Measurements from ENCODE around the gene IL1RN.

The IL1RN gene

GRCh38 chr2:113132414-113133021, 5.1 kb downstream of the IL1RN start:
- WGBS, result 94% methylated on average over 14 of the region's 17 CpGs
- Histone ChIP-seq H3K27me3 (ENCODE audit: insufficient read depth, low read length) (no peaks in the 10 kb centered on the region), H3K4me1 (ENCODE audit: insufficient read depth, low read length) (no peaks in the 10 kb centered on the region), H3K27ac (ENCODE audit: low read depth, low read length) (no peak overlapping the region), H3K9me3 (ENCODE audit: insufficient read depth, low read depth, low read length) (no peaks in the 10 kb centered on the region), H3K9ac (ENCODE audit: low read depth, low read length) (no peak overlapping the region), H3K4me3 (ENCODE audit: low read length) (no peak overlapping the region), H3K36me3 (ENCODE audit: insufficient read depth, low read length) (no peaks in the 10 kb centered on the region)

- Histone ChIP-seq H3K4me1 (ENCODE audit: insufficient read depth, low read length) (no peaks in the 10 kb centered on the region), H3K9me3 (ENCODE audit: insufficient read depth, low read depth, low read length) (no peaks in the 10 kb centered on the region), H3K27ac (ENCODE audit: low read depth, low read length) (no peak overlapping the region), H3K4me3 (ENCODE audit: low read length) (no peak overlapping the region), H3K27me3 (ENCODE audit: insufficient read depth, low read length) (no peaks in the 10 kb centered on the region), H3K36me3 (ENCODE audit: insufficient read depth, low read length) (no peaks in the 10 kb centered on the region), H3K9ac (ENCODE audit: low read depth, low read length) (no peak overlapping the region)
- WGBS, result 81% methylated on average over 7 of the region's 7 CpGs
Observed at GRCh38 chr2:113133704-113134598, 6.6 kb downstream of the IL1RN start.

- H3K27me3 ChIP-seq (ENCODE audit: insufficient read depth, low read length), result no peaks in the 10 kb centered on the region
- no peak overlapping the region for H3K27ac ChIP-seq (ENCODE audit: low read depth, low read length)
- no peak overlapping the region for H3K4me3 ChIP-seq (ENCODE audit: low read length)
- H3K4me1 ChIP-seq (ENCODE audit: insufficient read depth, low read length), result no peaks in the 10 kb centered on the region
- H3K9ac ChIP-seq (ENCODE audit: low read depth, low read length), result no peak overlapping the region
- H3K36me3 ChIP-seq (ENCODE audit: insufficient read depth, low read length), result no peaks in the 10 kb centered on the region
- no peaks in the 10 kb centered on the region for H3K9me3 ChIP-seq (ENCODE audit: insufficient read depth, low read depth, low read length)
Observed at GRCh38 chr2:113134717-113135116, 7.3 kb downstream of the IL1RN start.

- H3K36me3 ChIP-seq (ENCODE audit: insufficient read depth, low read length), result no peaks in the 10 kb centered on the region
- H3K9me3 ChIP-seq (ENCODE audit: insufficient read depth, low read depth, low read length), result no peaks in the 10 kb centered on the region
- H3K4me1 ChIP-seq (ENCODE audit: insufficient read depth, low read length), result no peaks in the 10 kb centered on the region
- no peak overlapping the region for H3K9ac ChIP-seq (ENCODE audit: low read depth, low read length)
- H3K27me3 ChIP-seq (ENCODE audit: insufficient read depth, low read length), result no peaks in the 10 kb centered on the region
- 83% methylated on average over 1 of the region's 1 CpG for WGBS
- no peak overlapping the region for H3K4me3 ChIP-seq (ENCODE audit: low read length)
- H3K27ac ChIP-seq (ENCODE audit: low read depth, low read length), result no peak overlapping the region
Observed at GRCh38 chr2:113135317-113135716, 7.9 kb downstream of the IL1RN start.

GRCh38 chr2:113136828-113137775, 9.7 kb downstream of the IL1RN start:
- no peaks in the 10 kb centered on the region for H3K4me1 ChIP-seq (ENCODE audit: insufficient read depth, low read length)
- H3K9ac ChIP-seq (ENCODE audit: low read depth, low read length), result no peak overlapping the region
- 47% methylated on average over 8 of the region's 8 CpGs for WGBS

GRCh38 chr2:113137827-113138226, 10.4 kb downstream of the IL1RN start:
- H3K27me3 ChIP-seq (ENCODE audit: insufficient read depth, low read length), result no peaks in the 10 kb centered on the region
- H3K9ac ChIP-seq (ENCODE audit: low read depth, low read length), result no peak overlapping the region
- no peaks in the 10 kb centered on the region for H3K4me1 ChIP-seq (ENCODE audit: insufficient read depth, low read length)
- no peak overlapping the region for H3K4me3 ChIP-seq (ENCODE audit: low read length)
- H3K9me3 ChIP-seq (ENCODE audit: insufficient read depth, low read depth, low read length), result no peaks in the 10 kb centered on the region
- 100% methylated on average over 1 of the region's 1 CpG for WGBS
- no peak overlapping the region for H3K27ac ChIP-seq (ENCODE audit: low read depth, low read length)
- no peaks in the 10 kb centered on the region for H3K36me3 ChIP-seq (ENCODE audit: insufficient read depth, low read length)

More at GRCh38 chr2:113136828-113137775, 9.7 kb downstream of the IL1RN start:
- Histone ChIP-seq H3K36me3 (ENCODE audit: insufficient read depth, low read length) (no peaks in the 10 kb centered on the region), H3K4me3 (ENCODE audit: low read length) (no peak overlapping the region), H3K27me3 (ENCODE audit: insufficient read depth, low read length) (no peaks in the 10 kb centered on the region), H3K27ac (ENCODE audit: low read depth, low read length) (no peak overlapping the region), H3K9me3 (ENCODE audit: insufficient read depth, low read depth, low read length) (no peaks in the 10 kb centered on the region)

GRCh38 chr2:113138428-113139322, 11.3 kb downstream of the IL1RN start:
- no peaks in the 10 kb centered on the region for H3K27me3 ChIP-seq (ENCODE audit: insufficient read depth, low read length)
- H3K36me3 ChIP-seq (ENCODE audit: insufficient read depth, low read length), result no peaks in the 10 kb centered on the region
- H3K27ac ChIP-seq (ENCODE audit: low read depth, low read length), result no peak overlapping the region
- no peaks in the 10 kb centered on the region for H3K4me1 ChIP-seq (ENCODE audit: insufficient read depth, low read length)
- H3K9me3 ChIP-seq (ENCODE audit: insufficient read depth, low read depth, low read length), result no peaks in the 10 kb centered on the region
- 63% methylated on average over 13 of the region's 13 CpGs for WGBS
- H3K9ac ChIP-seq (ENCODE audit: low read depth, low read length), result no peak overlapping the region
- no peak overlapping the region for H3K4me3 ChIP-seq (ENCODE audit: low read length)

- H3K9ac ChIP-seq (ENCODE audit: low read depth, low read length), result no peak overlapping the region
- WGBS, result 99% methylated on average over 6 of the region's 6 CpGs
Observed at GRCh38 chr2:113141451-113141850, 14.1 kb downstream of the IL1RN start.

GRCh38 chr2:113142290-113142689, 14.9 kb downstream of the IL1RN start:
- Histone ChIP-seq H3K27me3 (ENCODE audit: insufficient read depth, low read length) (no peaks in the 10 kb centered on the region), H3K9me3 (ENCODE audit: insufficient read depth, low read depth, low read length) (no peaks in the 10 kb centered on the region), H3K4me1 (ENCODE audit: insufficient read depth, low read length) (no peaks in the 10 kb centered on the region), H3K4me3 (ENCODE audit: low read length) (no peak overlapping the region), H3K27ac (ENCODE audit: low read depth, low read length) (no peak overlapping the region), H3K36me3 (ENCODE audit: insufficient read depth, low read length) (no peaks in the 10 kb centered on the region), H3K9ac (ENCODE audit: low read depth, low read length) (no peak overlapping the region)
- 97% methylated on average over 2 of the region's 2 CpGs for WGBS

More at GRCh38 chr2:113141451-113141850, 14.1 kb downstream of the IL1RN start:
- H3K27me3 ChIP-seq (ENCODE audit: insufficient read depth, low read length), result no peaks in the 10 kb centered on the region
- no peak overlapping the region for H3K27ac ChIP-seq (ENCODE audit: low read depth, low read length)
- no peaks in the 10 kb centered on the region for H3K9me3 ChIP-seq (ENCODE audit: insufficient read depth, low read depth, low read length)
- no peaks in the 10 kb centered on the region for H3K4me1 ChIP-seq (ENCODE audit: insufficient read depth, low read length)
- no peaks in the 10 kb centered on the region for H3K36me3 ChIP-seq (ENCODE audit: insufficient read depth, low read length)
- H3K4me3 ChIP-seq (ENCODE audit: low read length), result no peak overlapping the region

- whole genome bisulfite sequencing, result 80% methylated on average over 4 of the region's 4 CpGs
Observed at GRCh38 chr2:113144259-113144658, 16.9 kb downstream of the IL1RN start.

More at GRCh38 chr2:113144259-113144658, 16.9 kb downstream of the IL1RN start:
- Histone ChIP-seq H3K4me3 (ENCODE audit: low read length) (no peak overlapping the region), H3K4me1 (ENCODE audit: insufficient read depth, low read length) (no peaks in the 10 kb centered on the region), H3K9me3 (ENCODE audit: insufficient read depth, low read depth, low read length) (no peaks in the 10 kb centered on the region), H3K27ac (ENCODE audit: low read depth, low read length) (no peak overlapping the region), H3K27me3 (ENCODE audit: insufficient read depth, low read length) (peaks cover 2% of the 10 kb centered on the region; the same call in 1 of the 2 replicates), H3K9ac (ENCODE audit: low read depth, low read length) (no peak overlapping the region), H3K36me3 (ENCODE audit: insufficient read depth, low read length) (no peaks in the 10 kb centered on the region)

All from HUES64 (cell line).